Osteocyte (in vitro differentiated cells): ENCODE data around the gene PDCD5. TPM values are rescaled to one million over a fixed set of nuclear protein-coding genes. Genes with fewer than 3 reads are reported as not detected.
"Not testable (repeated sequence)": the region's sequence is repeated elsewhere in the genome, so short reads cannot be mapped to it uniquely, and the experiment has no call there.

Experiments
- DNase-seq: peaks from one replicate; pipeline ENCODE4 v3.0.0; 2021; ENCODE audit warnings: mixed read lengths; ENCODE audit not compliant: unreplicated experiment; ENCODE audit errors: extremely low spot score
- H3K27ac Mint-ChIP-seq: one replicate; pipeline ENCODE4 v1.8.0; 2021; ENCODE audit warnings: mild to moderate bottlenecking, mixed read lengths; ENCODE audit not compliant: unreplicated experiment
- H3K27me3 Mint-ChIP-seq: one replicate; pipeline ENCODE4 v1.8.0; 2021; ENCODE audit warnings: mixed read lengths; ENCODE audit not compliant: unreplicated experiment
- H3K36me3 Mint-ChIP-seq: one replicate; pipeline ENCODE4 v1.8.0; 2021; ENCODE audit warnings: mixed read lengths; ENCODE audit not compliant: unreplicated experiment
- H3K4me1 Mint-ChIP-seq: one replicate; pipeline ENCODE4 v1.8.0; 2021; ENCODE audit warnings: mixed read lengths; ENCODE audit not compliant: unreplicated experiment
- H3K4me3 Mint-ChIP-seq: one replicate; pipeline ENCODE4 v1.8.0; 2021; ENCODE audit warnings: mild to moderate bottlenecking, moderate library complexity, mixed read lengths; ENCODE audit not compliant: unreplicated experiment
- H3K9me3 Mint-ChIP-seq: one replicate; pipeline ENCODE4 v1.8.0; 2021; ENCODE audit warnings: mixed read lengths; ENCODE audit not compliant: unreplicated experiment
- CTCF ChIP-seq: fragments of 200-600 bp; sonication (generic); IDR thresholded peaks from 2 replicates; pipeline ENCODE4 v1.5.0; 2021; ENCODE audit warnings: antibody characterized with exemption, mild to moderate bottlenecking, moderate library complexity
- total RNA-seq: library from RNA; stranded (reverse); gene quantifications from 2 replicates; pipeline ENCODE4 v1.2.1, GENCODE V29; 2021

The PDCD5 gene
- total RNA-seq, 1 donor from 2014 or later, result 105 TPM

GRCh38 chr19:32573492-32573794 lies 7.5 kb upstream of the PDCD5 start:
- no peak overlapping the region for H3K27ac Mint-ChIP-seq
- peaks cover 19% of the 10 kb centered on the region for H3K27me3 Mint-ChIP-seq
- no peaks in the 10 kb centered on the region for H3K4me1 Mint-ChIP-seq
- no peak overlapping the region for H3K4me3 Mint-ChIP-seq
- no peak for TF ChIP-seq CTCF
- no peaks in the 10 kb centered on the region for H3K36me3 Mint-ChIP-seq
- DNase-seq, result peak; percentile 48
- no peaks in the 10 kb centered on the region for H3K9me3 Mint-ChIP-seq

GRCh38 chr19:32576790-32577189 lies 4.2 kb upstream of the PDCD5 start:
- DNase-seq, result no peak
- H3K27ac Mint-ChIP-seq, result no peak overlapping the region
- H3K27me3 Mint-ChIP-seq, result peaks cover 22% of the 10 kb centered on the region
- peaks cover 3% of the 10 kb centered on the region for H3K4me1 Mint-ChIP-seq
- H3K36me3 Mint-ChIP-seq, result no peaks in the 10 kb centered on the region
- no peak for TF ChIP-seq CTCF
- no peak overlapping the region for H3K4me3 Mint-ChIP-seq
- H3K9me3 Mint-ChIP-seq, result no peaks in the 10 kb centered on the region

- Mint-ChIP-seq H3K4me1 (peaks cover 15% of the 10 kb centered on the region), H3K27ac (peak overlapping the region; percentile 79), H3K27me3 (peaks cover 21% of the 10 kb centered on the region), H3K36me3 (peaks cover 8% of the 10 kb centered on the region), H3K4me3 (peak overlapping the region; percentile 92), H3K9me3 (no peaks in the 10 kb centered on the region)
- TF ChIP-seq CTCF, result no peak
- DNase-seq, result no peak
Measured at GRCh38 chr19:32580353-32580900, 563 bp upstream of the PDCD5 start.

- DNase-seq, result no peak
- Mint-ChIP-seq H3K4me1 (peaks cover 15% of the 10 kb centered on the region), H3K27me3 (peaks cover 14% of the 10 kb centered on the region), H3K4me3 (peak overlapping the region; percentile 85), H3K9me3 (no peaks in the 10 kb centered on the region), H3K36me3 (peaks cover 13% of the 10 kb centered on the region), H3K27ac (peak overlapping the region; percentile 71)
- no peak for TF ChIP-seq CTCF
Measured at GRCh38 chr19:32581705-32582179, 752 bp downstream of the PDCD5 start.

GRCh38 chr19:32587747-32588504 lies 6.9 kb downstream of the PDCD5 start:
- not testable (repeated sequence) for H3K9me3 Mint-ChIP-seq, H3K27me3 Mint-ChIP-seq, DNase-seq, H3K4me3 Mint-ChIP-seq, H3K27ac Mint-ChIP-seq, H3K4me1 Mint-ChIP-seq
- peaks cover 37% of the 10 kb centered on the region for H3K36me3 Mint-ChIP-seq
